Measurements from ENCODE around the gene ATP13A3. TPM values are rescaled to one million over a fixed set of nuclear protein-coding genes. Genes with fewer than 3 reads are reported as not detected.

The ATP13A3 gene
- total and polyA plus RNA-seq, 2 of the 4 experiments (the other 2 are of a cell fraction) = 48.1 to 154 TPM

DNA sequence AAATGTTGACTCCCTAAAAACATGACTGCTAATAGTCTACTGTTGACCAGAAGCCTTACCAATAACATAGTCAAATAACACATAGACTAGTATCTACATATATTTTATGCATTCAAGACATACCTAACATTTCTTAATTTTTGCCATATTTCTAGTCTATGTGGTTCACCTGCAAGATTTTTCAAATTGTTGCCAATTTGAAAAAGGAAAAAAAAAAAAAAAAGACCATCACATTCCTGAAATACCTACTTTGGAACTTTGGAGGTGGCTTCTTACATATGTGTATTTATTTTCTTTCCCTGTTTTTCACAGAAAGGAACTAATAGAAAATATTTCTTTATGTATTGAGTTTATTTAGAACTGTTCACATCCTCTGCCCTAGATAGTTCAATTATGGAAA lies 13.4 kb upstream of the ATP13A3 start:
- dilution Hi-C loops (cut with HindIII; ENCODE audit: low sequenced_read_pairs, unreplicated experiment) (no loop called here), in situ Hi-C loops (cut with MboI; ENCODE audit: low sequenced_read_pairs) (no loop called here), intact Hi-C loops (cut with micrococcal nuclease) (no loop called here)
- no peak overlapping the region for H3K9ac ChIP-seq (ENCODE audit: low read depth, low read length)
- H3K4me1 ChIP-seq (ENCODE audit: control insufficient read depth, insufficient read depth, low read length) = peaks cover 14% of the 10 kb centered on the region
- H2BK120ac ChIP-seq (ENCODE audit: low read depth, low read length) = no peak overlapping the region
- H3K4me3 ChIP-seq (ENCODE audit: insufficient read depth, low read depth, low read length) = no peak overlapping the region
- H3K27ac ChIP-seq (ENCODE audit: insufficient read depth, low read length) = no peak overlapping the region
- H3K9me3 ChIP-seq (ENCODE audit: control insufficient read depth, insufficient read depth, low read length) = no peaks in the 10 kb centered on the region
- H4K91ac ChIP-seq (ENCODE audit: insufficient read depth, low read depth, low read length) = no peak overlapping the region
- H2AK9ac ChIP-seq (replicated peaks; ENCODE audit: low read depth, low read length, poor library complexity) = no peak overlapping the region
- H3K36me3 ChIP-seq (ENCODE audit: control insufficient read depth, insufficient read depth, low read length) = no peaks in the 10 kb centered on the region
- H3K56ac ChIP-seq (ENCODE audit: extremely low read depth, insufficient read depth, low read length) = no peak overlapping the region
- H2BK20ac ChIP-seq (ENCODE audit: low read depth, low read length) = no peak overlapping the region
- no peak overlapping the region for H2BK5ac ChIP-seq (ENCODE audit: low read depth, low read length, poor library complexity, severe bottlenecking)
- H2AK5ac ChIP-seq (ENCODE audit: low read depth, low read length) = no peak overlapping the region
- peaks cover 14% of the 10 kb centered on the region for H3K9me1 ChIP-seq (ENCODE audit: insufficient read depth, low read length)
- no peak overlapping the region for H3K23ac ChIP-seq (ENCODE audit: low read depth, low read length)
- peaks cover 0 to 5% of the 10 kb centered on the region in 2 experiments; a peak in 1 of 4 replicates for H3K79me1 ChIP-seq (ENCODE audit: low read depth in 1 of 2, low read length in 2 of 2)
- no peaks in the 10 kb centered on the region for H3K27me3 ChIP-seq (ENCODE audit: control insufficient read depth, insufficient read depth, low read length)
- CTCF ChIA-PET = no interaction called here
- TF ChIP-seq, protein P1, sequence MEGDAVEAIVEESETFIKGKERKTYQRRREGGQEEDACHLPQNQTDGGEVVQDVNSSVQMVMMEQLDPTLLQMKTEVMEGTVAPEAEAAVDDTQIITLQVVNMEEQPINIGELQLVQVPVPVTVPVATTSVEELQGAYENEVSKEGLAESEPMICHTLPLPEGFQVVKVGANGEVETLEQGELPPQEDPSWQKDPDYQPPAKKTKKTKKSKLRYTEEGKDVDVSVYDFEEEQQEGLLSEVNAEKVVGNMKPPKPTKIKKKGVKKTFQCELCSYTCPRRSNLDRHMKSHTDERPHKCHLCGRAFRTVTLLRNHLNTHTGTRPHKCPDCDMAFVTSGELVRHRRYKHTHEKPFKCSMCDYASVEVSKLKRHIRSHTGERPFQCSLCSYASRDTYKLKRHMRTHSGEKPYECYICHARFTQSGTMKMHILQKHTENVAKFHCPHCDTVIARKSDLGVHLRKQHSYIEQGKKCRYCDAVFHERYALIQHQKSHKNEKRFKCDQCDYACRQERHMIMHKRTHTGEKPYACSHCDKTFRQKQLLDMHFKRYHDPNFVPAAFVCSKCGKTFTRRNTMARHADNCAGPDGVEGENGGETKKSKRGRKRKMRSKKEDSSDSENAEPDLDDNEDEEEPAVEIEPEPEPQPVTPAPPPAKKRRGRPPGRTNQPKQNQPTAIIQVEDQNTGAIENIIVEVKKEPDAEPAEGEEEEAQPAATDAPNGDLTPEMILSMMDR (conservative IDR thresholded peaks at IDR 0.05; ENCODE audit: low read depth, low read length) = no peak
- TF ChIP-seq RFX5 (IDR thresholded peaks at IDR 0.05; ENCODE audit: low read depth, low read length) = no peak
- no peak for TF ChIP-seq RCOR1 (IDR thresholded peaks at IDR 0.05; ENCODE audit: insufficient replicate concordance, low read length)
- TF ChIP-seq BHLHE40 (IDR thresholded peaks at IDR 0.05; ENCODE audit: low read depth, low read length) = no peak
- TF ChIP-seq POLR2A (IDR thresholded peaks at IDR 0.05; ENCODE audit: low read depth, low read length) = no peak
- TF ChIP-seq RAD21 (IDR thresholded peaks at IDR 0.05; ENCODE audit: low read length) = no peak
- TF ChIP-seq, protein P2, sequence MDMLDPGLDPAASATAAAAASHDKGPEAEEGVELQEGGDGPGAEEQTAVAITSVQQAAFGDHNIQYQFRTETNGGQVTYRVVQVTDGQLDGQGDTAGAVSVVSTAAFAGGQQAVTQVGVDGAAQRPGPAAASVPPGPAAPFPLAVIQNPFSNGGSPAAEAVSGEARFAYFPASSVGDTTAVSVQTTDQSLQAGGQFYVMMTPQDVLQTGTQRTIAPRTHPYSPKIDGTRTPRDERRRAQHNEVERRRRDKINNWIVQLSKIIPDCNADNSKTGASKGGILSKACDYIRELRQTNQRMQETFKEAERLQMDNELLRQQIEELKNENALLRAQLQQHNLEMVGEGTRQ (IDR thresholded peaks at IDR 0.05; ENCODE audit: low read depth, low read length) = no peak
- no peak for TF ChIP-seq SMC3 (IDR thresholded peaks at IDR 0.05; ENCODE audit: low read depth, low read length)
- TF ChIP-seq MAFK (IDR thresholded peaks at IDR 0.05; ENCODE audit: low read depth, low read length) = no peak
- no peak for TF ChIP-seq MXI1 (IDR thresholded peaks at IDR 0.05; ENCODE audit: borderline replicate concordance, low read depth, low read length)
- TF ChIP-seq MAZ (IDR thresholded peaks at IDR 0.05; ENCODE audit: borderline replicate concordance, low read depth, low read length) = no peak
- TF ChIP-seq, protein P3, sequence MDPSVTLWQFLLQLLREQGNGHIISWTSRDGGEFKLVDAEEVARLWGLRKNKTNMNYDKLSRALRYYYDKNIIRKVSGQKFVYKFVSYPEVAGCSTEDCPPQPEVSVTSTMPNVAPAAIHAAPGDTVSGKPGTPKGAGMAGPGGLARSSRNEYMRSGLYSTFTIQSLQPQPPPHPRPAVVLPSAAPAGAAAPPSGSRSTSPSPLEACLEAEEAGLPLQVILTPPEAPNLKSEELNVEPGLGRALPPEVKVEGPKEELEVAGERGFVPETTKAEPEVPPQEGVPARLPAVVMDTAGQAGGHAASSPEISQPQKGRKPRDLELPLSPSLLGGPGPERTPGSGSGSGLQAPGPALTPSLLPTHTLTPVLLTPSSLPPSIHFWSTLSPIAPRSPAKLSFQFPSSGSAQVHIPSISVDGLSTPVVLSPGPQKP (IDR thresholded peaks at IDR 0.05; ENCODE audit: borderline replicate concordance, low read depth, low read length) = no peak
- TF ChIP-seq CHD1 (IDR thresholded peaks at IDR 0.05; ENCODE audit: low read depth, low read length) = no peak
- no peak for TF ChIP-seq NFE2L2 (IDR thresholded peaks at IDR 0.05; ENCODE audit: low read depth, low read length)
- TF ChIP-seq CEBPB (IDR thresholded peaks at IDR 0.05; ENCODE audit: low read depth, low read length) = no peak
- TF ChIP-seq FOS (IDR thresholded peaks at IDR 0.05; ENCODE audit: low read depth, low read length) = no peak
- no peak overlapping the region for H4K5ac ChIP-seq (ENCODE audit: low read depth, low read length)
- H2BK15ac ChIP-seq (ENCODE audit: low read depth, low read length) = no peak overlapping the region
- no TSS peak for BruUV-seq (replicated peaks)
- DNase-seq = no peak
- no peak overlapping the region for H2AFZ ChIP-seq (replicated peaks; ENCODE audit: low read length, poor library complexity)
- H4K20me1 ChIP-seq (ENCODE audit: insufficient read depth, low read length) = no peaks in the 10 kb centered on the region
- H3K14ac ChIP-seq (replicated peaks; ENCODE audit: low read depth, low read length) = no peak overlapping the region
- H3K4ac ChIP-seq (ENCODE audit: low read depth, low read length) = no peak overlapping the region
- ATAC-seq (ENCODE audit: low read depth) = no peak
- no peak overlapping the region for H3K4me2 ChIP-seq (ENCODE audit: low read depth, low read length)
- H3K18ac ChIP-seq (ENCODE audit: low read depth, low read length) = no peak overlapping the region
- POLR2A ChIA-PET (ENCODE audit: unreplicated experiment) = no interaction called here
- no peak overlapping the region for H4K8ac ChIP-seq (ENCODE audit: low read depth in 2 of 2, low read length in 2 of 2)

All from IMR-90 (cell line).